ENCODE data around the gene TTLL12. TPM values are rescaled to one million over a fixed set of nuclear protein-coding genes. Genes with fewer than 3 reads are reported as not detected.

Gene TTLL12
- total and polyA plus RNA-seq, 2 of the 8 experiments (the other 6 are each of a cell fraction or from before 2014, with no cell fraction given): 101 to 124 TPM

GRCh38 chr22:43213962-43214361 lies 27.0 kb upstream of the TTLL12 start:
- no peak overlapping the region; the same call in 1 of the 2 replicates for H4K8ac ChIP-seq (ENCODE audit: extremely low read depth, insufficient read depth, low read length)
- no peak overlapping the region for H2AK5ac ChIP-seq (ENCODE audit: low read depth, low read length)
- peaks cover 0 to 2% of the 10 kb centered on the region in 2 experiments for H4K20me1 ChIP-seq (replicated peaks in 1 of 2; ENCODE audit: control insufficient read depth in 1 of 2, insufficient read depth in 2 of 2, low read length in 2 of 2)
- 0 out of 2 replicates have a peak overlapping the region, but pooled peaks have one; percentile 17 for H2BK12ac ChIP-seq (ENCODE audit: low read depth, low read length)
- H2BK5ac ChIP-seq (ENCODE audit: low read depth, low read length): no peak overlapping the region
- H3K56ac ChIP-seq (replicated peaks; ENCODE audit: insufficient read length, low read depth, low read length): no peak overlapping the region
- no peak for TF ChIP-seq CHD2 (IDR thresholded peaks at IDR 0.05; ENCODE audit: low read length)
- no peak for TF ChIP-seq YY1 (IDR thresholded peaks at IDR 0.05; ENCODE audit: low read depth, low read length)
- TF ChIP-seq JUND (IDR thresholded peaks at IDR 0.05; ENCODE audit: low read length): no peak
- no peak for TF ChIP-seq BACH1 (IDR thresholded peaks at IDR 0.05; ENCODE audit: low read length)
- TF ChIP-seq SP4 (IDR thresholded peaks at IDR 0.05; ENCODE audit: low read length): no peak
- TF ChIP-seq TEAD4 (IDR thresholded peaks at IDR 0.05; ENCODE audit: low read depth, low read length): no peak
- TF ChIP-seq CBX8 (IDR thresholded peaks at IDR 0.05; ENCODE audit: borderline replicate concordance, low read depth, low read length): no peak
- TF ChIP-seq CTBP2 (IDR thresholded peaks at IDR 0.05; ENCODE audit: borderline replicate concordance, insufficient read depth, insufficient read length, low read length): no peak
- TF ChIP-seq ATF3 (IDR thresholded peaks at IDR 0.05; ENCODE audit: insufficient read depth, low read depth, low read length): no peak
- TF ChIP-seq ATF2 (IDR thresholded peaks at IDR 0.05; ENCODE audit: low read length): no peak
- no peaks in the 10 kb centered on the region for H3K9me3 ChIP-seq (ENCODE audit: insufficient read depth in 2 of 2, low read depth in 1 of 2, low read length in 1 of 2)
- H3K27me3 ChIP-seq (replicated peaks in 1 of 4; ENCODE audit: control insufficient read depth in 3 of 4, extremely low read depth in 1 of 4, insufficient read depth in 3 of 4, low read length in 3 of 4): no peaks in the 10 kb centered on the region
- H3K23ac ChIP-seq (ENCODE audit: insufficient read length): no peak overlapping the region
- WGBS, 2 experiments (ENCODE audit: extremely low coverage in 1 of 2, insufficient coverage in 1 of 2, insufficient read length in 1 of 2, insufficient replicate concordance in 2 of 2, low coverage in 1 of 2, low lambda C conversion rate in 2 of 2, missing lambda C conversion rate in 1 of 2): 90% methylated on average over 12 of the region's 12 CpGs; no CpG with 5 or more reads in 1 of the 2 experiments
- no peak overlapping the region for H2BK20ac ChIP-seq (ENCODE audit: low read length)
- no peak overlapping the region for H3K4ac ChIP-seq (replicated peaks; ENCODE audit: insufficient read length, low read depth, low read length)
- H3K4me1 ChIP-seq (replicated peaks in 1 of 4; ENCODE audit: control insufficient read depth in 3 of 4, insufficient read depth in 4 of 4, low read length in 3 of 4): peaks cover 0 to 20% (median 10%) of the 10 kb centered on the region in 4 experiments; a peak in 5 of 7 replicates
- POLR2A ChIA-PET (ENCODE audit: partially characterized antibody): interaction anchor here (0.9 to 1.2 kb wide), 2 partner anchors 12 to 15 kb away, joined by 4 to 5 read pairs; no protein-coding TSS in a partner anchor
- no peak for FAIRE-seq
- H3K18ac ChIP-seq (ENCODE audit: extremely low read depth, low read length): no peak overlapping the region
- H3K23me2 ChIP-seq (ENCODE audit: low read depth, low read length): no peaks in the 10 kb centered on the region
- H3K27ac ChIP-seq (ENCODE audit: low read depth, low read length): no peak overlapping the region
- no peak overlapping the region for H2AFZ ChIP-seq (ENCODE audit: low read length)
- no peaks in the 10 kb centered on the region for H3K79me1 ChIP-seq (ENCODE audit: low read depth, low read length)
- no peak overlapping the region for H2BK15ac ChIP-seq (ENCODE audit: low read length)
- no peaks in the 10 kb centered on the region for H3K36me3 ChIP-seq (ENCODE audit: control insufficient read depth in 2 of 4, insufficient read depth in 4 of 4, low read length in 3 of 4)
- no peak overlapping the region for H3K4me2 ChIP-seq (ENCODE audit: insufficient read depth in 1 of 2, low read depth in 2 of 2, low read length in 2 of 2)
- no peak overlapping the region for H3K14ac ChIP-seq (ENCODE audit: insufficient read length)
- H4K5ac ChIP-seq (ENCODE audit: insufficient read length, low read depth, low read length): no peak overlapping the region
- CTCF ChIA-PET (ENCODE audit: partially characterized antibody): interaction anchor here (1.6 to 16.7 kb wide), 2 partner anchors 14 to 18 kb away, joined by 4 to 186 read pairs; no protein-coding TSS in a partner anchor
- no peak overlapping the region for H4K91ac ChIP-seq (replicated peaks; ENCODE audit: insufficient read length, low read length)
- no peaks in the 10 kb centered on the region for H3K79me2 ChIP-seq (ENCODE audit: control insufficient read depth in 1 of 2, insufficient read depth in 2 of 2, low read length in 2 of 2)
- H3K4me3 ChIP-seq (ENCODE audit: extremely low read depth in 1 of 4, insufficient read depth in 2 of 4, low read depth in 3 of 4, low read length in 4 of 4): no peak overlapping the region
- no peak overlapping the region for H3K9ac ChIP-seq (replicated peaks in 1 of 4; ENCODE audit: extremely low read depth in 1 of 4, low read depth in 3 of 4, low read length in 3 of 4)
- H2BK120ac ChIP-seq (replicated peaks; ENCODE audit: low read depth, low read length): no peak overlapping the region
- no peak for DNase-seq (ENCODE audit: low read depth in 1 of 2, low spot score in 2 of 2)
